Fibroblast of mammary gland (primary cell): ENCODE results near the gene ZBTB48.
"Not testable (repeated sequence)": the region's sequence is repeated elsewhere in the genome, so short reads cannot be mapped to it uniquely, and the experiment has no call there.

Experiments used
- DNase-seq: peaks from one replicate; pipeline ENCODE4 v3.0.0-alpha.2; 2010; ENCODE audit warnings: low read depth
- H3K4me3 ChIP-seq: 2 replicates; pipeline ENCODE4 v1.5.1; 2011; ENCODE audit warnings: low read depth, mild to moderate bottlenecking, low read length, moderate library complexity; ENCODE audit not compliant: control insufficient read depth
- TF ChIP-seq, protein P1 (sequence below): conservative IDR thresholded peaks from 2 replicates; pipeline ENCODE4 v1.5.1; 2011; ENCODE audit warnings: low read depth, low read length, inconsistent platforms; ENCODE audit not compliant: control insufficient read depth, insufficient read depth

The ZBTB48 gene

GRCh38 chr1:6554907-6555778 is 24.7 kb upstream of the ZBTB48 start, which contains the start of gene TAS1R1:
TSS of gene TAS1R1 (plus strand) at chr1:6555307. CDS start at chr1:6555374, 67 bp downstream.
- H3K4me3 ChIP-seq, result peak within 1 kb of the TSS; percentile 92
- TF ChIP-seq, protein P1, sequence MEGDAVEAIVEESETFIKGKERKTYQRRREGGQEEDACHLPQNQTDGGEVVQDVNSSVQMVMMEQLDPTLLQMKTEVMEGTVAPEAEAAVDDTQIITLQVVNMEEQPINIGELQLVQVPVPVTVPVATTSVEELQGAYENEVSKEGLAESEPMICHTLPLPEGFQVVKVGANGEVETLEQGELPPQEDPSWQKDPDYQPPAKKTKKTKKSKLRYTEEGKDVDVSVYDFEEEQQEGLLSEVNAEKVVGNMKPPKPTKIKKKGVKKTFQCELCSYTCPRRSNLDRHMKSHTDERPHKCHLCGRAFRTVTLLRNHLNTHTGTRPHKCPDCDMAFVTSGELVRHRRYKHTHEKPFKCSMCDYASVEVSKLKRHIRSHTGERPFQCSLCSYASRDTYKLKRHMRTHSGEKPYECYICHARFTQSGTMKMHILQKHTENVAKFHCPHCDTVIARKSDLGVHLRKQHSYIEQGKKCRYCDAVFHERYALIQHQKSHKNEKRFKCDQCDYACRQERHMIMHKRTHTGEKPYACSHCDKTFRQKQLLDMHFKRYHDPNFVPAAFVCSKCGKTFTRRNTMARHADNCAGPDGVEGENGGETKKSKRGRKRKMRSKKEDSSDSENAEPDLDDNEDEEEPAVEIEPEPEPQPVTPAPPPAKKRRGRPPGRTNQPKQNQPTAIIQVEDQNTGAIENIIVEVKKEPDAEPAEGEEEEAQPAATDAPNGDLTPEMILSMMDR, result no peak
- DNase-seq, result no peak

GRCh38 chr1:6557597-6557996 is 22.2 kb upstream of the ZBTB48 start:
- no peak for DNase-seq
- TF ChIP-seq, protein P1, result no peak
- H3K4me3 ChIP-seq, result no peak overlapping the region

DNA sequence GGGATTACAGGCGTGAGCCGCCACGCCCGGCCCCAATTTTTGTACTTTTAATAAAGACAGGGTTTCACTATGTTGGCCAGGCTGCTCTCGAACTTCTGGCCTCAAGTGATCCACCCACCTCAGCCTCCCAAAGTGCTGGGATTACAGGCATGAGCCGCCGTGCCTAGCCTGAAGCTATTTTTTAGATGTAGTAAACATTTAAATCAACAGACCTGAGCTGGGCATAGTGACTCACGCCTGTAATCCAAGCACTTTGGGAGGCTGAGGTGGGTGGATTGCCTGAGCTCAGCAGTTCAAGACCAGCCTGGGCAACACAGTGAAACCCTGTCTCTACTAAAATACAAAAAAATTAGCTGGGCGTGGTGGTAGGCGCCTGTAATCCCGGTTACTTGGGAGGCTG is 20.6 kb upstream of the ZBTB48 start:
- not testable (repeated sequence) for DNase-seq, H3K4me3 ChIP-seq

DNA sequence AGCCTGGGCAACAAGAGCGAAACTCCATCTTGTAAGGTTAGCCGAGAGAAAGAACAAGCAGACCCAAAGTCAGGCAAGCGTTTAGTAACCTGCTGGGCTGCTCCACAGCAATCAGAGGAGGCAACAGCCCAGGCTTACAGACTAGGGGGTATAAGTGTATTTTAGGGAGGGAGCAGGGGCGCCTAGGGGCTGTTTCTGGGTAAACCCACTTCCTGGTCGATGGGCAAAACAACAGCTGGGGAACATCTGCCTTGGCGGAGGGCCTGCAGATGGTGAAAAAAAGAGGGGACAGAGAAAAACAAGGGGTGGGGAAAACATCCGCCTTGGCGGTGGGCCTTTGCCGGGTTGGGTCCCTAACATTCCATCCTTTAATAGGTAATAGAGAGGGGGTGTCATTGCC is 19.5 kb upstream of the ZBTB48 start:
- TF ChIP-seq, protein P1, result no peak
- no peak overlapping the region for H3K4me3 ChIP-seq
- DNase-seq, result no peak

DNA sequence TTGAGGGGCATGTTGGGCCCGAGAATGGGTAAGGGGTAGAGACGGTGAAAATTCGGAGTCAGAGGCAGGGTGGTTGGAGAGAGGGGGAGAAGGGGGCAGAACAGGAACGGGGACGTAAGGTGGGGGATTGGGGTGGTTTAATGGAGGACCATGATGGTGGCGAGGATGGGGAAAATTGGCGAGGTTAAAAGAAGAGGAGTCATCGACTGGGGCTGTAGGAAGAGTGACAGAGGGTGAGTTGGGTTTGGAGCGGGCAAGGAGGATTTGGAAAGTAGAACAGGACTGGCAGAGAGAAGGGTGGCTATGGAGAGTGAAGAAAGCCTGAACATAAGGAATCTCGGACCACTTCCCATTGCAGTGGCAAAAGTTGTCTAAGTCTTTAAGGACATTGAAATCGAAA is 10.8 kb upstream of the ZBTB48 start:
- TF ChIP-seq, protein P1, result no peak
- no peak overlapping the region for H3K4me3 ChIP-seq
- no peak for DNase-seq

- TF ChIP-seq, protein P1, result no peak
- no peak for DNase-seq
- no peak overlapping the region for H3K4me3 ChIP-seq
Measured at GRCh38 chr1:6570100-6570499, 9.7 kb upstream of the ZBTB48 start.

GRCh38 chr1:6570987-6571386 is 8.8 kb upstream of the ZBTB48 start:
- no peak overlapping the region for H3K4me3 ChIP-seq
- TF ChIP-seq, protein P1, result no peak
- DNase-seq, result no peak
